DMS53 treated with DMSO at 0.1 percent for 48 hours (cell line): ENCODE results near the gene HPSE.
"Not testable (repeated sequence)": the region's sequence is repeated elsewhere in the genome, so short reads cannot be mapped to it uniquely, and the experiment has no call there.

ENCODE experiments used
- DNase-seq: peaks from one replicate; lab custom pipeline; 2025; ENCODE audit not compliant: unreplicated experiment; lab: John Stamatoyannopoulos, UW

HPSE gene

DNA sequence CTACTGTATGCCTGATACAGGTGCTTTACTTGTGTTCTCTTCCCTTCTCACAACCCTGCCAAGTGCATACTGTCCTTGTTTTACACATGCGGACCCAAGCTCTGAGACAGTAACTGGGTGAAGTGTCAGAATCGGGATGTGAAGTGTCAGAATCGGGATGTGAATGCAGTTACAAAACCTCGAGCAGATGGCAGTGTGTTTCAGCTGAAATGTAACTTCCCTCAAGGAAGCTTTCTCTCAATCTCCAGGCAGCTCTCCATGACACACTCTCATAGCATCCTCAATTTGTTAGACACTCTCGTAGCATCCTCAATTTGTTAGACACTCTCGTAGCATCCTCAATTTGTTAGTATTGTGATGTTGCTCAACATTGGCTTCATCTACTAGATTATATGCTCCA lies 1.1 kb upstream of the HPSE start:
- peak; percentile 8 for DNase-seq

DNA sequence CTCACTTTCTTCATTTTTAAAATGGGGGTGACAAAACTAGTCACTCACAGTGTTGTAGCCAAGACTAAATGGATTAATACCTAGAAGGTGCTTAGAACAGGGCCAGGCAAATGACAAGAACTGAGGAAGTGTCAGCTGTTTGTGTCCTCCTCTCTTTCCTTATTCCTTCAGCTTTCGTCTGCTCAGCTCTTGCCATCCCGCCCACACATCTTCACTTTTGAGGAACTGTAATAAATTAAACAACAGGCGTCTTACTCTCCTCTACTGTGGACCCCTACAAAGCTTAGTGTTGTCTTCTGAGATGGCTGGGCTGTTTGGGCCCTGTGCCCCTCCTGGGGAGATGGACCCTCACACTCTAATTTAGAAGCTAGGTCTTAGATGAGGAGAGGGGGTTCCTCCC lies 2.7 kb downstream of the HPSE start:
- no peak for DNase-seq

DNA sequence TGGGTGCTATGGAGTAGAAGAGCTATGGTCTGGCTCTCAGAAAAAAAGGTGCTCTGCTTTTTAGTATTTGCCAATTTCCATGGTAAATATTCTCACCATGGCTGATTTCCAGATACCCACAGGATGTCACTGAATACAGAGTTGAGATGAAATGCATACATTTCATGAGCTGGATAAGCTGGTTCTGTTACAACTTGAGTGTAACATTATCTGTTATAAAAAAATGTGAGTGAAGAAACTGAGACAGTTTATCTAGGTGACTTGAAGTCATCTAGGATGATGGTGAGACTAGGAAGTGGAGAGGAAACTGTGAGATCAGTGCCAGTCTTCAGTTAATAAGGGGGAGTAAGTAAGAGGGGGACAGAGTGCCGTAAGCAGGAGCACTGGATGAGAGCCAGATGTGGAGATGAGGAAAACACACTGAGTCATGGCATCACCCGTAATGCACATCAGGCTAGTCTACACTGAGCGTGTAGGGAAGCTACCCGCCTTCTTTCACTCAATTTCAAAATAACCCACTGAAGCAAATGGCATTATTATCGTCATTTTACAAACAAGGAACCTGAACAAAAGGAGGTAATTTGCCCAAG lies 5.0 kb downstream of the HPSE start:
- no peak for DNase-seq

DNA sequence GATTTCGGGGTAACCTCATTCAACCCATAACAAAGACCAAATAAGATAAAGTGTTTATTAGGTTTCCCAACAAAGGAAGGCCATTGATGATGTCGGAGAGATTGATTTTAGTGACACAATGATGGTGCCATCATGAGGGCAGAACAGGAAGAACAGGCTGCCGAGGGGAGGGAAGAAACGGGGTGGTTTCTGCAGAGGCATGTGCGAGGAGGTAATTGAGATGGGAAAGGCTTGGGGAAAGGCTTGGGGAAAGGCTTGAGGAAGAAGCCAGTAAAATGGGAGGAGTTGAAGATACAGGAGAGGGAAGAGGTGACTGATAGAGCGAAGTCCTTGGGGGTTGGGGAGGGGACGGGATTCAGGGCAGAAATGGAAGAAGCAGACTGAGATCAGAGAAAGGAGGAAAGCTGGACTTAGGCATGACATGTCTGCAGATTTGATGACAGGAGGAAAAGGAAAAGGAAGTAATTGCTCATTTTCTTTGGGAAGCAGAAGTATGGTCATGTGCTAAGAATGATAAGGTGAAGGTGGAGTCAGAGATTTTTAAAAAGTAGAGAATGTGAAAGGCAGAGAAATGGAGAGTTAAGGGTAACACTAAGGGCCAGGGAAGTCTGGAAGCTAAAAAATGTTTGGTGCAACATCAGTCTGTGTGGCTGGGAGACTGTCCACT lies 6.0 kb downstream of the HPSE start:
- DNase-seq = no peak

DNA sequence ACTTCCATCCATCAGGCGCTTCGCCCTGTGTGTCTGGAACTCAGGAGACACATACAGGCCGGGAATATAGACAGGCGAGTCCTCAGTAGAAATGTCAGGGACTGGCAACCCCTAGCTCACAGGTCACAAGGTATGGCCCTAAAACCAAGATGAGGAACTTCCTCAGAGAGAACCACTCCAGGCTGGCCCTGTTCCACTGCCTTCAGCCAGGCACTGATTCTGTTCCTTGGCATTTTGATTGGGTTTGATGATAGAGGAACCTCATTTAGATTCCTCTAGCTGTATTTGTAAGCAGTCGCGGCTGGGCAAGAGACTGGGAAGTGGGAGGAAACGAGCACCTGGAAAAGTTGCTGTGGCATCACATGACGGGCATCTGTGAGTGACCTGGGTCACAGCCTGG lies 8.1 kb downstream of the HPSE start:
- no peak for DNase-seq

DNA sequence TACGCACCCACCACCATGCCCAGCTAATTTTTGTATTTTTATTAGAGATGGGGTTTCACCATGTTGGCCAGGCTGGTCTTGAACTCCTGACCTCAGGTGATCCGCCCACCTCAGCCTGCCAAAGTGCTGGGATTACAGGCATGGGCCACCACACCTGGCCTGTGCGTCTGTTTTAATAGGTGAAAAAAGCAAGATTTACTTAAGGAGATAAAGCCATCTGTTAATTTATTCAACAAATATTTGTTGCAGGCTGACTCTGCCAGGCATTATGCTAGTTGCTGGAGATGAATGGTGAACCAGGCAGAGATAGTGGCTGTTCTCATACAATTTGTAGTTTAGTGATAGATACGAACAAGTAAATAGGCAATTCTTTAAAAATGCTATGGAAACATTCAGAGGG lies 9.3 kb downstream of the HPSE start:
- not testable (repeated sequence) for DNase-seq

DNA sequence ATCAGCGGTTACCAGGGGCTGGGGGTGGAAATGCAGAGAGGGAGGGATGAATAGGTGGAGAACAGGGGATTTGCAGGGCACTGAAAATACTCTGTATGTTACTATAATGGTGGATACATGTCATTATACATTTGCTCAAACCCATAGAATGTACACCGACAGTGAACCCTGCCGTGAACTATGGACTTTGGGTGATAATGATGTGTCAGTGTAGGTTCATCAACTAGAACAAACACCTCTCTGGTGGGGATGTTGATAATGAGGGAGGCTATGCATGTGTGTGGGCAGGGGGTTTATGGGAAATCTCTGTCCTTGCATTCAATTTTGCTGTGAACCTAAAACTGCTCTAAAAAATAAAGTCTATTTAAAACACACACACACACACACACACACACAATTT lies 11.5 kb downstream of the HPSE start:
- DNase-seq = no peak

DNA sequence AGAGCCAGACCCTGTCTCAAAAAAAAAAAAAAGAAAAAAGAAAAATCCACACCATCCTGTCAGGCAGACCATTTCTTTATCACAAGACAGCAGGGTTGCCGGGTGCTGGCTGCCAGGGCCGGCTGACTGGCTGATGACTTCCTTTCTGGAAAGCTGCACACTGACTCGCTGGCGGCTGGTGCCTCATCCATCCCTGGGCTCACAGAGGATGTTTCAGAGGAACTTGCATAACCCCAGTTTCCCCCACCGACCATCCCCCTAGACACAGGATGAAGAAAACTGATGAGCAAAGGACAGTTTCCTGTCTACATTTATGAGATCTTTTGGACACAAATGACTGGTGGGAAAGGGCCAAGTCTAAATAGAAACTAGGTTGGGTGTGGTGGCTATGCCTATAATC lies 14.1 kb downstream of the HPSE start:
- DNase-seq = no peak

DNA sequence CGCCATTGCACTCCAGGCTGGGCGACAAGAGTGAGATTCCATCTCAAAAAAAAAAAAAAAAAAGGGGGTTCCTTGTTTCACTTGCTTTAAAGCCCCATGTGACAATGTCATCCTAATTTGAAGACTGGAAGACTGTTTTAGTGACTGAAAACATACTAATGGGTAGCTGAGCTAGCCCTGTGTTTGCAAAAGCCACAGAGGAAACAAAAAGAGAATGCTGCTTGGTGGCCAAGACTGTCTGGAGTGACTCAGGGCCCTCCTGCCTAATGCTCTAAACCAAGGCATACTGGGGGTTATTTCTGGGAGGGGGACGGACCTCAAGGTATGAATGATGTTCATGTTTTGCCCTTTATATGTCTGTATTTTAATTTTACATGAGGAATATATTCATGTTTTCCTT lies 16.0 kb downstream of the HPSE start:
- no peak for DNase-seq

DNA sequence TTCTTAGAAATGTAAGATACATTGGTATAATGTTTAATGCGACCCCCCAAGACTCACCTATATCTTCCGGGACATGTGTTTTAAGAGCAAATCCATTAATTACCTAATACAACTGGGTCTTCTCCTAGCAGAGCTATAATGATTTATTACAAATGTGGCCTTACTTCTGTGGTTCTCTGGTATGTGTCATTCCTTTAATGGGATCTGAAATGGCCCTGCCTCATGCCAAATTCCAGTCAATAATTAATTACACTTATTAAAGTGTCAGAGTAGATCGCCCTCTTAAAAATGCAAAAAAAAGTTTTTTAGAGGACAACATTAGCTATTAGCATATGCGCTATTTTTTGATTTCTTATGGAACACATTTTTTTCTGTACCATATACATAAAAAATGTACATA lies 17.0 kb downstream of the HPSE start:
- no peak for DNase-seq

DNA sequence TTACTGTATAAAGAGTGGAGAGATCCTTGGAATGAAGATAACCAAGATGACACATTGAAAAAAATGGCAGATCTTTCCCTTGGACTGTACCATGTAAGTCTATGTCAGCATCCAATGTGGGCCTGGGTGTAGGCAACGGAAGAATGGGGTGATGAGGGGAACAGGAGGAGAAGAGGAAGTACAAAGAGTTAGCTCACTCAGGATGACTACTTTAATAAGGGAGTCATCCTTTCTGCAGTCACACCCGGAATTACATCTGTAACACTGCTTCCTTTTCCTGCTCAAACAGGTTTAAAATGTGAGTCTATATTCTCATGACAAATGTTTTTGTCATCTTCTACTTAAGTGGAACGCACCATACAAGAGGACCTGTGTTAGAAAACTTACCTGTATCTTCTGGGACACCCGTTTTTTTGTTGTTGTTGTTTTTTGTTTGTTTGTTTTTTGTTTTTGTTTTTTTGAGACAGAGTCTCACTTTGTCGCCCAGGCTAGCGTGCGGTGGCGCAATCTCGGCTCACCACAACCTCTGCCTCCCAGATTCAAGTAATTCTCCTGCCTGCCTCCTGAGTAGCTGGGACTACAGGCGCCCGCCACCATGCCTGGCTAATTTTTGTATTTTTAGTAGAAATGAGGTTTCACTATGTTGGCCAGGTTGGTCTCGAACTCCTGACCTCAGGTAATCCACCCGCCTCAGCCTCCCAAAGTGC lies 18.0 kb downstream of the HPSE start:
- DNase-seq = no peak

DNA sequence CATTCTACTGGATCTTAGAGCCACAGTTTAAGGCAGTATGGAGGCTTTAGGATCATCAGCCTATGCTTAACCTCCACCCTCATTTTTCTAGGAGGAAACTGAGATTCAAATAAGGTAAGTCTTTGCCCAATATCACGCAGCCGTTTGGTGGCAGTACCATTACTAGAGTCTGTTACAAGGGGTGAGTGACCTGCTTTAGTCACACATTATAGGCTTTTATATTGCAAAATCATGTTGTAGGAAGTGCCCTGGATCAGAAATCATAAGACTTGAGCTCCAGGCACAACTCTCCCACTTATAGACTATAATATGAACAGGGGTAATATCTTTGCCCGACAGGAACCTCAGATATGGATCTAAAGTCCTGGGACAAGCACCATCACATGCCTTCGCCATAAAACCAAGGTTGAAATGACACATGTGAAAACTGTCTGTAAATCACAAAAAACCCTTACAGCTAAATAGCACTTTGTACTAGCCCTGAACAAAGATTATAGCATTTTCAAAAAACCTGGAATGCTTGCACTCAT lies 19.2 kb downstream of the HPSE start:
- DNase-seq = no peak

DNA sequence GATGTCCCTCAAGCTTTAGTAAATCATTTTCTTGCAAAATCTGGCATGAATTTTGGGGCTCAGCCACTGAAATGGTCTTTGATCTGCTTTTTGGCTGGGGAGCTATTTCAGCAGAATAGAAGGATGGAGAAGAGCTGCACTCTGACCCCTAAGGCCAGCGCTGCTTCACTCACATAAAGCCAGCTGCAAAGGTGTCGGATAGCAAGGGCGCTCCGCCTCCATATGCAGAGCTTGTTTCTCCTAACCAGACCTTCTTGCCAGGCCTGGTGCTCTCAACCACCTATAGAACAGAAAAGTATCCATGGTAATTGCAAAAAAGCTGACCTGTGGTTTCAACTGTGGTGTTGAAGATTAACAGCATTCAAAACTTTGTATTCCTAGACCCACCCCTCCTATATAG lies 26.0 kb downstream of the HPSE start:
- no peak for DNase-seq

DNA sequence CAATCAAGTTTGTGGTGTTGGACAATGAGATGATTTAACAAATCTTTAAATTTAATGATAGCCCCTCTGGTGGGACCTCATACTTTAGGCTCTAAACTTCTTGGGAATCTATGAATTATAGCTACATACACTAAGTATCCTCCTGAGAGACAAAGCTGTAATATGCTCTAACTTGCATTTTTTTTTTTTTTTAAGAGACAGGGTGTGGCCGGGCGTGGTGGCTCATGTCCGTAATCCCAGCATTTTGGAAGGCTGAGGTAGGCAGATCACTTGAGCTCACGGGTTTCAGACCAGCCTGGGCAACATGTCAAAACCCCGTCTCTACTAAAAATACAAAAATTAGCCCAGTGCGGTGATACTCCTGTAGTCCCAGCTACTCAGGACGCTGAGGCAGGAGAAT lies 26.7 kb downstream of the HPSE start:
- DNase-seq = no peak

DNA sequence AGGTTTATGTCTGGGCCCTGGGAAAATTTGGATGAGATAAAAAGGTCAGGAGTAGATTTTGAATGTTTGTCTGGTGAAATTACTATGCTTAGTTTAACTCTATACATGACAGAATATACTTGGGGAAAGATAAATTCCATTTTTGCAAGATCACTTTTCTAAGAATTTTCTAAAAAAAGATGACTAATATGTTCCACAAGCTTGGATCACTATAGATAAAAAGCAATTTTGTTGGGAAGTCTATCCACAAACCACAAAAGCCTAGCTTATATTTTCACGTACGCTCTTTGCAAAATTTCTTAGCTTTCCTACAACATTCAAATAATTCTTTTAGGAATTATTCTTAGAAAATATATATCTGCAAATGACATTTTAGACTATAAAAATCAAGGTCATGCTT lies 29.5 kb downstream of the HPSE start:
- DNase-seq = no peak

DNA sequence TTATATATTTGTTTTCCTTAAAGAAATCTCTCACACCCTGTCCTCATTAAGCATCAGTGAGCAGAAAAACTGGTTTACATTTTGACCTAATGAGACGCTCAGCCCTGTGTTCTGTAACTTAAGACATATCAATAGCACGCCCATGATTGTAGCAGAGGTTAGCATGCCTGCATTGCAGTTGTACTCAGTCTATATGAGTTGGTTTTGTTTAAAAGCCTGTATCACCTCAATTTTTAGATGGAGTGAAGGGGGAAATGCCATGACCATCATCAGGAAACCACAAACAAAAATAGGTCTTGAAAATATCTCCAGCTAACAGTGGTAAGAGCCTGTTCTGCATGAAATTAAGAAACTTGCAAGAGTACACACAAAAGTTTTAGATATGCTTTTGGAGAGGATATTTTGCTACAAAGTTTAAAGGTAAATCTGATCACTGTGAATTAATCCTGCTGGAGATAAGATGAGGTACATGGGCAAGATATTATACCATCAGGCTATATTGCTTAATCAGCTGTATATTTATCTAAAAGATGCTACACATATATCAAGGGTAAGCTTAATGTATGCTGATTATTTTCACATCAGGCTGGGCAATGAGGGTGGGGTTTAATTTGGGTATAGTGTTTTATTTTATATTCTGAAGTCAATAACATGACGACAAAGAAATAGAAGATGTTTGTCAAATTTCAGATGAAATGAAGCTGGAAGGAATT lies 36.9 kb downstream of the HPSE start:
- no peak for DNase-seq

DNA sequence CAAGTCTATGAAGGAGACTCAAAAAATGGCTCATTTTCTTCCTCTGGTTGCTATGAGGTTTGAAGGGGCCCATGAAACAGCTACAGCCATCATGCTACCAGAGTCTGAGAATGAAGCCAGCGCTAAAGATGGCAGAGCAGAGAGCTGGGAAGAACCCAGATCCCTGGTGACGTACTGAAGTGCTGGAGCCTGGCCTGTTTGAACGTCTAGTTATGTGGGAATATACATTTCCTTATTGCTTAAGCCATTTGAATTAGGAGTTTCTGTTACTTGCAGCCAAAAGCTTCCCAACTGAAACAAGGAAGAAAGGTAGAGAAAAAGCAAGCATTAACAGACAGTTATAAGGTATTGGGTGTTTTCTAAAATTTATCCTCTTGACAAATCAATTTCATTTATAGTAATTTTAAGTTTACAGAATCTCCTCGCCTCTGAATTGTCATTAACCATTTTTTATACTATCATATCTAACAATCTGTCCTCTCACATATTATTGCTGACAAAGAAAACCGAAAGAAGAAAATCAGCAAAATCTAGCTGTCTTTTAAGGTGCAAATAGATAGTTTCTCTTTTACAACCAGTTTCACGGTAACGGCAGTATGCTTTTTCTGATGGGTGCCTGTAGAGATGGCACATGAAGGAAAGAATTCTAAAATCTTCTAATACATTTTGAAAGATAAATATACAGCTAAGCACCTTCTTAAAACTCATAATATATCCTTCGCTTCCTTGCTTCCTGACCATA lies 41.2 kb downstream of the HPSE start:
- no peak for DNase-seq

DNA sequence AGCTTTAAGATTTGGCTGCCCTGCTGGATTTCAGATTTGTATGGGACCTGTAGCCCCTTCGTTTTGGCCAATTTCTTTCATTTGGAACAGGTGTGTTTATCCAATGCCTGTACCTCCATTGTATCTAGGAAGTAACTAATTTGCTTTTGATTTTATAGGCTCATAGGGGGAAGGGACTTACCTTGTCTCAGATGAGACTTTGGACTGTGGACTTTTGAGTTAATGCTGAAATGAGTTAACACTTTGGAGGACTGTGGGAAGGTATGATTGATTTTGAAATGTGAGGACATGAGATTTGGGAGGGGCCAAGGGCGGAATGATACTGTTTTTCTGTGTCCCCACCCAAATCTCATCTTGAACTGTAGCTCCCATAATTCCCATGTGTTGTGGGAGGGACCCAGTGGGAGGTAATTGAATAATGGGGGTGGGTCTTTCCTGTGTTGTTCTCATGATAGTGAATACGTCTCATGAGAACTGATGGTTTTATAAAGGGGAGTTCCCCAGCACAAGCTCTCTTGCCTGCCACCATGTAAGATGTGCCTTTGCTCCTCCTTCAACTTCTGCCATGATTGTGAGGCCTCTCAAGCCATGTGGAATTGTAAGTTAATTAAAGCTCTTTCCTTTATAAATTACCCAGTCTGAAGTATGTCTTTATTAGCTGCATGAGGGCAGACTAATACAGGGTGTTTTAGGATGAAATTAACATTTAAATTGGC lies 44.4 kb downstream of the HPSE start:
- not testable (repeated sequence) for DNase-seq

DNA sequence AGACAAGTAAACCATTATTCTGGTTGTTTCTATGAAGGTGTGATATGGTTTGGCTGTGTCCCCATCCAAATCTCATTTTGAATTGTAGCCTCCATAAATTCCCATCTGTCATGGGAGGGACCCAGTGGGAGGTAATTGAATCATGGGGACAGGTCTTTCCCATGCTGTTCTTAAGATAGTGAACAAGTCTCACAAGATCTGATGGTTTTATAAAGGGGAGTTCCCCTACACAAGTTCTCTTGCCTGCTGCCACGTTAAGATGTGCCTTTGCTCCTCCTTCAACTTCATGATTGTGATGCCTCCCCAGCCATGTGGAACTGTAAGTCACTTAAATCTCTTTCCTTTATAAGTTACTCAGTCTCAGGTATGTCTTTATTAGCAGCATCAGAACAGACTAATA lies 46.3 kb downstream of the HPSE start:
- DNase-seq = not testable (repeated sequence)

DNA sequence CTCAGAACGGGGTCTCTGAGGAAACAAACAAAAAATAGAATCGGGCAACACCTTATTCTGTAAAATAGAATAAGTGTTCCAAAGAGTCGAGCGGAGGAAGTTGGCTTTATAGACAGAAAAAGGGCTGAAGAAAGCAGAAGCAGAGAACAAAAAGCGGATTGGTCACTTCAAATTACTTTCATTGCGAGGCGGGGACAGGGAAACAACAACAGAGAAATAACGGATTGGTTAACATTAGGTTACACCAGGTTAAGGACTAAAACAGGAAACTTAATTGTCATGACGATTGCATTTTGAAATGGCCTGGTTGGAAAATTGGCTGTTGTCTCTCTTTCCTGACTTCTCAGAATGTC lies 49.6 kb downstream of the HPSE start:
- peak; percentile 26 for DNase-seq
